Activated T-helper 1 cell treated with anti-CD3 and anti-CD28 coated beads, Interleukin-12 subunit alpha, Interleukin-12 subunit beta, Interleukin-2, Interleukin-4 antibody, amounts not matched to agents 30 ng/mL and 10 ng/mL and 1 ng/mL, durations not matched to agents 14 hours and 24 hours and 36 hours (primary cell): ENCODE results near the gene NR6A1. TPM values are rescaled to one million over a fixed set of nuclear protein-coding genes. Genes with fewer than 3 reads are reported as not detected.

Source experiments
- DNase-seq: peaks from one replicate; pipeline ENCODE4 v3.0.0; 2021; ENCODE audit warnings: low spot score
- H3K27ac Mint-ChIP-seq: one replicate; pipeline ENCODE4 v1.8.0; 2021; ENCODE audit warnings: mild to moderate bottlenecking, mixed read lengths
- H3K27me3 Mint-ChIP-seq: one replicate; pipeline ENCODE4 v1.8.0; 2022; ENCODE audit warnings: mild to moderate bottlenecking, moderate library complexity, mixed read lengths; ENCODE audit not compliant: insufficient read depth
- H3K36me3 Mint-ChIP-seq: one replicate; pipeline ENCODE4 v1.8.0; 2021; ENCODE audit warnings: low read depth, mixed read lengths
- H3K4me1 Mint-ChIP-seq: one replicate; pipeline ENCODE4 v1.8.0; 2021; ENCODE audit warnings: low read depth, mixed read lengths
- H3K4me3 Mint-ChIP-seq: one replicate; pipeline ENCODE4 v1.8.0; 2021; ENCODE audit warnings: mild to moderate bottlenecking, moderate library complexity, mixed read lengths
- H3K9me3 Mint-ChIP-seq: one replicate; pipeline ENCODE4 v1.8.0; 2021; ENCODE audit warnings: mixed read lengths
- intact Hi-C: fragments of 100-400 bp; cut with micrococcal nuclease; formaldehyde crosslinking; loops from one replicate; pipeline ENCODE4 v1.15.1; 2024
- total RNA-seq: library from RNA; stranded (reverse); gene quantifications from 2 replicates; pipeline ENCODE4 v1.2.3, GENCODE V29; 2022

NR6A1 gene
- total RNA-seq, 1 donor from 2014 or later: 1.7 TPM

GRCh38 chr9:124500028-124500795, 270.9 kb downstream of the NR6A1 start:
- H3K9me3 Mint-ChIP-seq: no peaks in the 10 kb centered on the region
- intact Hi-C loops: no loop called here

GRCh38 chr9:124499216-124499615, 271.9 kb downstream of the NR6A1 start:
- Mint-ChIP-seq H3K27me3 (peaks cover 15% of the 10 kb centered on the region), H3K9me3 (no peaks in the 10 kb centered on the region), H3K27ac (no peak overlapping the region), H3K36me3 (no peaks in the 10 kb centered on the region), H3K4me3 (no peak overlapping the region), H3K4me1 (peaks cover 16% of the 10 kb centered on the region)
- intact Hi-C loops: no loop called here
- DNase-seq: no peak

More at GRCh38 chr9:124500028-124500795, 270.9 kb downstream of the NR6A1 start:
- Mint-ChIP-seq H3K27ac (no peak overlapping the region), H3K27me3 (peaks cover 17% of the 10 kb centered on the region), H3K36me3 (no peaks in the 10 kb centered on the region), H3K4me1 (peaks cover 16% of the 10 kb centered on the region), H3K4me3 (no peak overlapping the region)
- DNase-seq: no peak

GRCh38 chr9:124498499-124499146, 272.5 kb downstream of the NR6A1 start:
- Mint-ChIP-seq H3K4me3 (no peak overlapping the region), H3K9me3 (no peaks in the 10 kb centered on the region), H3K27me3 (peaks cover 11% of the 10 kb centered on the region), H3K36me3 (no peaks in the 10 kb centered on the region), H3K4me1 (peaks cover 16% of the 10 kb centered on the region), H3K27ac (no peak overlapping the region)
- DNase-seq: no peak
- intact Hi-C loops: no loop called here

GRCh38 chr9:124498040-124498439, 273.1 kb downstream of the NR6A1 start:
- H3K4me3 Mint-ChIP-seq: no peak overlapping the region
- no peaks in the 10 kb centered on the region for H3K36me3 Mint-ChIP-seq
- H3K4me1 Mint-ChIP-seq: peaks cover 16% of the 10 kb centered on the region
- H3K27ac Mint-ChIP-seq: no peak overlapping the region
- intact Hi-C loops: no loop called here
- no peaks in the 10 kb centered on the region for H3K9me3 Mint-ChIP-seq
- no peak for DNase-seq
- H3K27me3 Mint-ChIP-seq: peaks cover 8% of the 10 kb centered on the region

DNA sequence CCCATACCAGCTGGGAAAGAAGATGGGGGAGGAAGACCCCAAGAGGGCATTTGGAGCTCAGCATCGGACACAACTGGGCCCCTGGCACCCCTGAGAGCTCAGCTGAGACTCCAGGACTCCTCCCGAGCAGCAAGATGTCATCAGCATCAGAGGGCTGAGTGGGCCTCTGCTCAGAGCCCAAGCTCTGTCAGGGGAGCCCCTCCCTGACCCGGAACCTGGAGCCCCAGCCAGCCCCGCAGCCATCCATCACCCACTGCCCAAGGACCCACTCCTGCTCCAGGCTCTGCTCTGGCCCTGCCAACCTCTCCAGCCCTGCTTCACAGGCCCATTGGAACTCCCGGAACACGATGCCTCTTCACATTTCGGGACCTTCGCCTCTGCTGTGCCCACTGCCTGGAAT, 273.7 kb downstream of the NR6A1 start:
- Mint-ChIP-seq H3K27ac (no peak overlapping the region), H3K27me3 (peaks cover 5% of the 10 kb centered on the region), H3K4me1 (peaks cover 16% of the 10 kb centered on the region), H3K36me3 (no peaks in the 10 kb centered on the region), H3K9me3 (no peaks in the 10 kb centered on the region), H3K4me3 (no peak overlapping the region)
- intact Hi-C loops: no loop called here
- no peak for DNase-seq

DNA sequence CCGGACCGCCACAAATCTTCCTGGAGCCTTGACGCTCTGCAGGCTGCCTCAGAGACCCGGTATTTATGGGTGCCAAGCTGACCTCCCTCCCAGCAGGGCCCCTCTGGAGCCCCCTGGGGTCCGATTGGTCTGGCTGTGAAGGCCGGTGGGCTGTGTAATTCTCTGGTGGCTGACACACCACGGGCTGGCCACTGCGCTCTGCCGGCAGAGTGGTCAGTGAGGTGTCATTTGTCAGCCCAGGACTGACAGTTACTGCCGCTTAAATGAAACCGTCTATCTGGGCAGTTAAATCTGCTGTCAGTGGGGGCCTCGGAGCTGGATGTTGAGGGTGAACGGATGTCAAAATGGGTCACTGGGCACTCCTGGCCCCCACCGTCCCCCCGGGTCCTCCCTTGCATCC, 274.6 kb downstream of the NR6A1 start:
- H3K27me3 Mint-ChIP-seq: no peaks in the 10 kb centered on the region
- H3K4me3 Mint-ChIP-seq: no peak overlapping the region
- peaks cover 16% of the 10 kb centered on the region for H3K4me1 Mint-ChIP-seq
- DNase-seq: no peak
- no peak overlapping the region for H3K27ac Mint-ChIP-seq
- H3K9me3 Mint-ChIP-seq: no peaks in the 10 kb centered on the region
- H3K36me3 Mint-ChIP-seq: no peaks in the 10 kb centered on the region
- intact Hi-C loops: no loop called here

DNA sequence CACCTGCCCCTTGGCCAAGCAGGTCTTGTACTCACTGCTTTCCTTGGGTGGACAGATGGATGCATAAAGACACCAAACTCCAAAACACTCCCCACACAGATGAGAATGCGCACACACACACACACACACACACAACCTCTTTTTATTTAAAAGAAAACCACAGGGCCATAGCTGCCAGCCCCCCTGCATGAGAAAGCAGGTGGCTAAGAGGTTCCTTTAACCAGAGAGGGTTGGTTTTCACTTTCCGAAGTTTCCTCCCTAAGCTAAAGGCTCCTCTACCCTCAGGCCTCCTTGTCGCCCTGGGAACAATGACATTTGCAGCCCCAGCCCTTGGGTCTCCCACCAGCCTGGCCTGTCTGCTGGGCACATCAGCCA, 275.0 kb downstream of the NR6A1 start:
- H3K4me3 Mint-ChIP-seq: no peak overlapping the region
- DNase-seq: no peak
- intact Hi-C loops: no loop called here

GRCh38 chr9:124495126-124496074, 275.7 kb downstream of the NR6A1 start:
- peaks cover 10% of the 10 kb centered on the region for H3K4me1 Mint-ChIP-seq
- no peak overlapping the region for H3K4me3 Mint-ChIP-seq
- DNase-seq: no peak
- intact Hi-C loops: no loop called here
- no peaks in the 10 kb centered on the region for H3K9me3 Mint-ChIP-seq
- H3K27ac Mint-ChIP-seq: peak overlapping the region; percentile 47
- H3K27me3 Mint-ChIP-seq: no peaks in the 10 kb centered on the region
- H3K36me3 Mint-ChIP-seq: no peaks in the 10 kb centered on the region

More for the DNA sequence above, 275.0 kb downstream of the NR6A1 start:
- H3K9me3 Mint-ChIP-seq: no peaks in the 10 kb centered on the region
- peaks cover 15% of the 10 kb centered on the region for H3K4me1 Mint-ChIP-seq
- H3K36me3 Mint-ChIP-seq: no peaks in the 10 kb centered on the region
- no peaks in the 10 kb centered on the region for H3K27me3 Mint-ChIP-seq
- peak overlapping the region; percentile 47 for H3K27ac Mint-ChIP-seq

GRCh38 chr9:124493794-124494479, 277.2 kb downstream of the NR6A1 start:
- H3K27me3 Mint-ChIP-seq: peaks cover 3% of the 10 kb centered on the region
- H3K4me3 Mint-ChIP-seq: no peak overlapping the region
- no peak for DNase-seq
- no peak overlapping the region for H3K27ac Mint-ChIP-seq
- H3K36me3 Mint-ChIP-seq: no peaks in the 10 kb centered on the region
- H3K9me3 Mint-ChIP-seq: no peaks in the 10 kb centered on the region
- H3K4me1 Mint-ChIP-seq: peaks cover 5% of the 10 kb centered on the region
- intact Hi-C loops: no loop called here

- no peaks in the 10 kb centered on the region for H3K36me3 Mint-ChIP-seq
- no peak overlapping the region for H3K4me3 Mint-ChIP-seq
- peaks cover 5% of the 10 kb centered on the region for H3K4me1 Mint-ChIP-seq
- no peaks in the 10 kb centered on the region for H3K9me3 Mint-ChIP-seq
- DNase-seq: no peak
- H3K27ac Mint-ChIP-seq: no peak overlapping the region
- intact Hi-C loops: no loop called here
- peaks cover 3% of the 10 kb centered on the region for H3K27me3 Mint-ChIP-seq
Observed at GRCh38 chr9:124493218-124493617, 277.9 kb downstream of the NR6A1 start.

- Mint-ChIP-seq H3K9me3 (no peaks in the 10 kb centered on the region), H3K36me3 (no peaks in the 10 kb centered on the region), H3K27me3 (peaks cover 3% of the 10 kb centered on the region), H3K27ac (no peak overlapping the region), H3K4me3 (no peak overlapping the region), H3K4me1 (peaks cover 5% of the 10 kb centered on the region)
- DNase-seq: no peak
- intact Hi-C loops: no loop called here
Observed at GRCh38 chr9:124492818-124493217, 278.3 kb downstream of the NR6A1 start.
